Measurements from ENCODE around the gene CD3E.

DNA sequence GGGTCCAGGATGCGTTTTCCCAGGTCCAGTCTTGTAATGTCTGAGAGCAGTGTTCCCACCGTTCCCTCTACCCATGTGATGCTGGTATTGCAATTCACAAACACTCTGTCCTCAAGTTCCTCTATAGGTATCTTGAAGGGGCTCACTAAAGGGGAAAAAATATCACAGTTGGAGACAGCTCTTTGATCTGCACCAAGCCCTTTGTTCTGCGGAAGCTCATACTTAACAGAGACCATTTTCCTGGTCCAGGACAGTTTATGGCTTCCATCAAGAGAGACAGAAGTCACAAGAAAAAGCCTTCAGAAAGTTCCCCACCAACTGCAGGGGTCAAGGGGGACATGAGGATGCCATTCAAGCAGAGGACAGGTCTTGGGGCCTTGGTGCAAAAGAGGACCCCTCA, 35.9 kb downstream of the CD3E start:
- TF ChIP-seq, protein P1, sequence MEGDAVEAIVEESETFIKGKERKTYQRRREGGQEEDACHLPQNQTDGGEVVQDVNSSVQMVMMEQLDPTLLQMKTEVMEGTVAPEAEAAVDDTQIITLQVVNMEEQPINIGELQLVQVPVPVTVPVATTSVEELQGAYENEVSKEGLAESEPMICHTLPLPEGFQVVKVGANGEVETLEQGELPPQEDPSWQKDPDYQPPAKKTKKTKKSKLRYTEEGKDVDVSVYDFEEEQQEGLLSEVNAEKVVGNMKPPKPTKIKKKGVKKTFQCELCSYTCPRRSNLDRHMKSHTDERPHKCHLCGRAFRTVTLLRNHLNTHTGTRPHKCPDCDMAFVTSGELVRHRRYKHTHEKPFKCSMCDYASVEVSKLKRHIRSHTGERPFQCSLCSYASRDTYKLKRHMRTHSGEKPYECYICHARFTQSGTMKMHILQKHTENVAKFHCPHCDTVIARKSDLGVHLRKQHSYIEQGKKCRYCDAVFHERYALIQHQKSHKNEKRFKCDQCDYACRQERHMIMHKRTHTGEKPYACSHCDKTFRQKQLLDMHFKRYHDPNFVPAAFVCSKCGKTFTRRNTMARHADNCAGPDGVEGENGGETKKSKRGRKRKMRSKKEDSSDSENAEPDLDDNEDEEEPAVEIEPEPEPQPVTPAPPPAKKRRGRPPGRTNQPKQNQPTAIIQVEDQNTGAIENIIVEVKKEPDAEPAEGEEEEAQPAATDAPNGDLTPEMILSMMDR (conservative IDR thresholded peaks at IDR 0.05): no peak
- no peak for TF ChIP-seq EZH2 (IDR thresholded peaks at IDR 0.05; ENCODE audit: low read depth)

All from PC-9 (cell line).